ENCODE data around the gene P3H1.
"Not testable (repeated sequence)": the region's sequence is repeated elsewhere in the genome, so short reads cannot be mapped to it uniquely, and the experiment has no call there.

The P3H1 gene

GRCh38 chr1:42742617-42743316 lies 24.1 kb downstream of the P3H1 start:
- DNase-seq: no peak

- no peak for DNase-seq
These were observed 24.7 kb downstream of the P3H1 start for GRCh38 chr1:42742141-42742540.

- no peak for DNase-seq
These were observed 25.1 kb downstream of the P3H1 start for GRCh38 chr1:42741706-42742105.

- no peak for DNase-seq
These were observed 25.8 kb downstream of the P3H1 start for GRCh38 chr1:42740851-42741580.

GRCh38 chr1:42739753-42740700 lies 26.8 kb downstream of the P3H1 start, which contains the start of gene CLDN19:
Gene CLDN19 (minus strand): TSS chr1:42740236. CDS start chr1:42740063, 173 bp downstream.
- no peak for DNase-seq

- DNase-seq: no peak
These were observed 28.1 kb downstream of the P3H1 start for GRCh38 chr1:42738678-42739226.

- no peak for DNase-seq
These were observed 28.7 kb downstream of the P3H1 start for GRCh38 chr1:42737986-42738677.

- DNase-seq: peak; percentile 22
These were observed 29.6 kb downstream of the P3H1 start for GRCh38 chr1:42737257-42737656.

- DNase-seq: no peak
These were observed 30.1 kb downstream of the P3H1 start for GRCh38 chr1:42736571-42737200.

- DNase-seq: no peak
These were observed 30.7 kb downstream of the P3H1 start for GRCh38 chr1:42736152-42736551.

- DNase-seq: no peak
These were observed 31.2 kb downstream of the P3H1 start for GRCh38 chr1:42735477-42736105.

GRCh38 chr1:42735056-42735455 lies 31.8 kb downstream of the P3H1 start:
- no peak for DNase-seq

- no peak for DNase-seq
These were observed 32.4 kb downstream of the P3H1 start for GRCh38 chr1:42734201-42735035.

- no peak for DNase-seq
These were observed 33.2 kb downstream of the P3H1 start for GRCh38 chr1:42733415-42734200.

- DNase-seq: no peak
These were observed 34.6 kb downstream of the P3H1 start for GRCh38 chr1:42732126-42732680.

- DNase-seq: no peak
These were observed 35.2 kb downstream of the P3H1 start for GRCh38 chr1:42731585-42731984.

GRCh38 chr1:42730988-42731387 lies 35.8 kb downstream of the P3H1 start:
- no peak for DNase-seq

- DNase-seq: no peak
These were observed 36.8 kb downstream of the P3H1 start for GRCh38 chr1:42730002-42730401.

- not testable (repeated sequence) for DNase-seq
These were observed 41.0 kb downstream of the P3H1 start for GRCh38 chr1:42725820-42726219.
